Parathyroid adenoma (tissue), 2 donors: Measurements from ENCODE around the gene ZNF708.
"Not testable (repeated sequence)": the region's sequence is repeated elsewhere in the genome, so short reads cannot be mapped to it uniquely, and the experiment has no call there.

ENCODE experiments used
- H2AFZ ChIP-seq: fragments of 300-600 bp; sonication (generic); one replicate; pipeline ENCODE4 v1.7.0; 2017; ENCODE audit warnings: antibody characterized with exemption, mild to moderate bottlenecking
- H3K27ac ChIP-seq: fragments of 300-600 bp; sonication (generic); one replicate; pipeline ENCODE4 v1.7.0; 2017
- H3K27me3 ChIP-seq: fragments of 300-600 bp; sonication (generic); one replicate; pipeline ENCODE4 v1.7.0; 2017; ENCODE audit warnings: low read length; ENCODE audit not compliant: control insufficient read depth, insufficient read depth
- H3K36me3 ChIP-seq: fragments of 300-600 bp; sonication (generic); one replicate; pipeline ENCODE4 v1.7.0; 2017; ENCODE audit warnings: low read length; ENCODE audit not compliant: control insufficient read depth, insufficient read depth
- H3K4me1 ChIP-seq: fragments of 300-600 bp; sonication (generic); one replicate; pipeline ENCODE4 v1.7.0; 2017; ENCODE audit warnings: control low read depth
- H3K4me2 ChIP-seq: fragments of 300-600 bp; sonication (generic); one replicate; pipeline ENCODE4 v1.7.0; 2017; ENCODE audit warnings: low read length
- H3K4me3 ChIP-seq: fragments of 300-600 bp; sonication (generic); one replicate; pipeline ENCODE4 v1.7.0; 2017; ENCODE audit warnings: low read depth, low read length
- H3K79me2 ChIP-seq: fragments of 300-600 bp; sonication (generic); one replicate; pipeline ENCODE4 v1.7.0; 2017; ENCODE audit warnings: control low read depth
- H3K9ac ChIP-seq: fragments of 300-600 bp; sonication (generic); one replicate; pipeline ENCODE4 v1.7.0; 2017; ENCODE audit warnings: mild to moderate bottlenecking
- H3K9me3 ChIP-seq: fragments of 300-600 bp; sonication (generic); one replicate; pipeline ENCODE4 v1.7.0; 2017; ENCODE audit warnings: low read length; ENCODE audit not compliant: control insufficient read depth
- TF ChIP-seq, protein P1 (sequence below): fragments of 300-600 bp; sonication (generic); IDR thresholded peaks from one replicate; pipeline ENCODE4 v1.7.0; 2017; ENCODE audit warnings: antibody characterized with exemption, mild to moderate bottlenecking
- donor health status: primary hyperparathyroidism.

Gene ZNF708

DNA sequence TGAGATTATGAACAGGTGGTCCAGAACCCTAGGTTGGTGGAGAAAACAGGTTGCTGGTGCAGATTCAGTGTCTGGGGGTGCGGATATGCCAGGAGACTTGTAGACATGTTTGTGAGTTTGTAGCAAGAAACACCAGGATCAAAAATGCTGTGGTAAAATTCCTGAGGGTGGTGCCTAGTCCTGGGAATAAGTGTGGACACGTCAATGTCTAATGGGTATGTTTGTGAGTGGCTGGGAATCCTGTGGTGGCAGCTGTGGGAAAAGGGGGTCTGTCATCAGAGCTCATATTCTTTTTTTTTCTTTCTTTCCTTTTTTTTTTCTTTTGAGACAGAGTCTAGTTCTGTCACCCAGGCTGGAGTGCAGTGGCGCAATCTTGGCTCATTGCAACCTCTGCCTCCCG, 7.2 kb downstream of the ZNF708 start:
- Histone ChIP-seq H3K79me2 (peaks cover 56% of the 10 kb centered on the region), H3K9ac (no peak overlapping the region), H3K36me3 (no peaks in the 10 kb centered on the region), H3K27ac (no peak overlapping the region), H3K27me3 (no peaks in the 10 kb centered on the region), H2AFZ (no peak overlapping the region), H3K4me2 (no peak overlapping the region), H3K4me3 (no peak overlapping the region), H3K4me1 (peaks cover 5% of the 10 kb centered on the region), H3K9me3 (no peaks in the 10 kb centered on the region)
- TF ChIP-seq, protein P1, sequence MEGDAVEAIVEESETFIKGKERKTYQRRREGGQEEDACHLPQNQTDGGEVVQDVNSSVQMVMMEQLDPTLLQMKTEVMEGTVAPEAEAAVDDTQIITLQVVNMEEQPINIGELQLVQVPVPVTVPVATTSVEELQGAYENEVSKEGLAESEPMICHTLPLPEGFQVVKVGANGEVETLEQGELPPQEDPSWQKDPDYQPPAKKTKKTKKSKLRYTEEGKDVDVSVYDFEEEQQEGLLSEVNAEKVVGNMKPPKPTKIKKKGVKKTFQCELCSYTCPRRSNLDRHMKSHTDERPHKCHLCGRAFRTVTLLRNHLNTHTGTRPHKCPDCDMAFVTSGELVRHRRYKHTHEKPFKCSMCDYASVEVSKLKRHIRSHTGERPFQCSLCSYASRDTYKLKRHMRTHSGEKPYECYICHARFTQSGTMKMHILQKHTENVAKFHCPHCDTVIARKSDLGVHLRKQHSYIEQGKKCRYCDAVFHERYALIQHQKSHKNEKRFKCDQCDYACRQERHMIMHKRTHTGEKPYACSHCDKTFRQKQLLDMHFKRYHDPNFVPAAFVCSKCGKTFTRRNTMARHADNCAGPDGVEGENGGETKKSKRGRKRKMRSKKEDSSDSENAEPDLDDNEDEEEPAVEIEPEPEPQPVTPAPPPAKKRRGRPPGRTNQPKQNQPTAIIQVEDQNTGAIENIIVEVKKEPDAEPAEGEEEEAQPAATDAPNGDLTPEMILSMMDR = no peak

DNA sequence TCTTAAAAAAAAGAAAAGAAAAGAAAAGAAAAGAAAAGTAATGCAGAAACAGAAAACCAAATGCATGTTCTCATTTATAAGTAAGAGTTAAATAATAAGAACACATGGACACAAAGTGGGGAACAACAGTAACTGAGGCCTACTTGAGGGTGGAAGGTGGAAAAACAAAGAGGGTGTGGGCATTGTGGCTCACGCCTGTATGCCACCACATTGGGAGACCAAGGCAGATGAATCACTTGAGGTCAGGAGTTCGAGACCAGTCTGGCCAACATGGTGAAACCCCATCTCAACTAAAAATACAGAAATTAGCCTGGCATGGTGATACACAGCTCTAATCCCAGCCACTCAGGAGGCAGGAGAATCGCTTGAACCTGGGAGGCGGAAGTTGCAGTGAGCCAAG, 8.1 kb downstream of the ZNF708 start:
- Histone ChIP-seq H3K4me1 (peaks cover 5% of the 10 kb centered on the region), H2AFZ (no peak overlapping the region), H3K4me3 (no peak overlapping the region), H3K27ac (no peak overlapping the region), H3K9me3 (no peaks in the 10 kb centered on the region), H3K9ac (no peak overlapping the region), H3K4me2 (no peak overlapping the region), H3K79me2 (peaks cover 54% of the 10 kb centered on the region), H3K27me3 (no peaks in the 10 kb centered on the region), H3K36me3 (no peaks in the 10 kb centered on the region)
- TF ChIP-seq, protein P1 = no peak

DNA sequence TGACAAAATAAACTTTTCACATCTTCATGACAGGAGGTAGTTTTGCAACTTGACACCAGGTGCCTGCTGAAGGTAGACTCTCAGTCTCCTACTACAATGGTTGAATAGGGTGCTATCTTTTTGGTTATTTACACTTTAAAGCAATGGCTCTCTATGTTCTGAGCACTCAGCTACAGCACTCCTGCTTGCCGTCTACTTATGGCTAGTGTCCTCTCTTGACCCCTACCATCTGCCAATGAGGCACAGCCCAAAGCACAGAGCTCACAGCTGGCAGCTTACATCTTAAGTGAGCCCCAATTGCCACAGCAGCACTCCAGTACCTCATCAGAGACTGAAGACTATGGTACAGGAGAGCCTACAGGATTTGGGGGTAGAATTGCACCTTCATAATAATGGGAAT, 11.4 kb downstream of the ZNF708 start:
- H3K4me3 ChIP-seq = no peak overlapping the region
- no peak overlapping the region for H3K9ac ChIP-seq
- no peak overlapping the region for H3K4me2 ChIP-seq
- H2AFZ ChIP-seq = no peak overlapping the region
- no peak overlapping the region for H3K27ac ChIP-seq
- H3K27me3 ChIP-seq = no peaks in the 10 kb centered on the region
- H3K4me1 ChIP-seq = peaks cover 5% of the 10 kb centered on the region
- peaks cover 49% of the 10 kb centered on the region for H3K79me2 ChIP-seq
- no peaks in the 10 kb centered on the region for H3K9me3 ChIP-seq
- TF ChIP-seq, protein P1 = no peak
- no peaks in the 10 kb centered on the region for H3K36me3 ChIP-seq

DNA sequence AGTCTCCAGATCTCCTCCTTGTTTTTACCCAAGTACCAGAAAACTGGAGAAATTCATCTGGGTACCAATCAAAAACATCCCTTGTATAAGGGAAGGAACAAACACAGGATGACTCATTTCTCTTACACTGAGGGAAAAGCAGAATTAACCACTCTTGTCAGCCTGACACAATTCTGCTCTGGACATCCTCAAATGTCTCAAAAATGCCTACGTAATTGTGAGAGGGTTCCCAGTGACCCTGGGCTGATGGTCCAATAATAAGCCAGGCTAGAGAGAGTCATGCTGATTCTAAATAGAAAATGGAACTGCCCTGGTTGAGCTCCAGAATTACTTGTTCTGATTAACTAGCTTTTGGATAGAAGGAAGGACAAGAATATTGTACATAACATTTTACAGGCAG, 14.5 kb downstream of the ZNF708 start:
- Histone ChIP-seq H2AFZ (no peak overlapping the region), H3K4me3 (no peak overlapping the region)
- TF ChIP-seq, protein P1 = no peak

DNA sequence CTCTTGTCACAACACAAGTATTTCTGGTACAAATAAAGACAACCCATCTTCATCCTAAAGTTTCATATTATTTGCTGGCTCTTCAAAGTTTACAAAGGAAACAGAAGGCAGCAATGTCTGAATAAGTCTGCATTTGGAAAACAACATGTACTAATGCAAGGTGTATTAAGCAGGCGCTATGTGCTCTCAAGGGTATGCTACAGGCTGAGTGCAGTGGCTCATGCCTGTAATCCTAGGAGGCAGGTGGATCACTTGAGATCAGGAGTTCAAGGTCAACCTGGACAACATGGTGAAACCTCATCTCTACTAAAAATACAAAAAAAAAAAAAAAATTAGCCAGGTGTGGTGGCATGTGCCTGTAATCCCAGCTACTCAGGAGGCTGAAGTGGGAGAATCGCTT, 16.4 kb downstream of the ZNF708 start:
- H3K4me1 ChIP-seq, H3K4me3 ChIP-seq, H3K4me2 ChIP-seq, H3K36me3 ChIP-seq, H2AFZ ChIP-seq, H3K27ac ChIP-seq, H3K9ac ChIP-seq, H3K9me3 ChIP-seq, H3K27me3 ChIP-seq: not testable (repeated sequence)
- peaks cover 22% of the 10 kb centered on the region for H3K79me2 ChIP-seq

More for the DNA sequence above, 14.5 kb downstream of the ZNF708 start:
- Histone ChIP-seq H3K9me3 (no peaks in the 10 kb centered on the region), H3K79me2 (peaks cover 33% of the 10 kb centered on the region), H3K36me3 (no peaks in the 10 kb centered on the region), H3K4me2 (no peak overlapping the region), H3K27ac (no peak overlapping the region), H3K27me3 (no peaks in the 10 kb centered on the region), H3K4me1 (peaks cover 5% of the 10 kb centered on the region), H3K9ac (no peak overlapping the region)
